Lung (tissue), 12 donors: Measurements from ENCODE around the gene TEX2. TPM values are rescaled to one million over a fixed set of nuclear protein-coding genes. Genes with fewer than 3 reads are reported as not detected.

ENCODE experiments used
- ATAC-seq: fragments of 200-7000 bp; cut with Tn5 transposase; one replicate; pipeline ENCODE4 v1.9.1; 2020; ENCODE audit warnings: moderate number of reproducible peaks; ENCODE audit not compliant: insufficient read depth, low FRiP score
- DNase-seq, 3 donors: peaks; one replicate each; pipeline ENCODE4 v3.0.0-alpha.2; 2013 to 2017
- H3K27ac ChIP-seq, 2 donors: one replicate each; pipeline ENCODE4 v1.5.1; 2013; ENCODE audit warnings: mild to moderate bottlenecking in 2 of 2, moderate library complexity in 2 of 2, control low read depth in 1 of 2, inconsistent platforms in 1 of 2, low read depth in 1 of 2, low read length in 1 of 2
- H3K27me3 ChIP-seq, 3 donors: one replicate each; pipeline ENCODE4 v1.5.1; 2013; ENCODE audit warnings: low read length in 2 of 3; ENCODE audit not compliant: control insufficient read depth in 3 of 3, insufficient read depth in 3 of 3
- H3K36me3 ChIP-seq, 4 donors: one replicate each; pipeline ENCODE4 v1.5.1; 2013; ENCODE audit warnings: low read length in 4 of 4, mild to moderate bottlenecking in 1 of 4, moderate library complexity in 1 of 4; ENCODE audit not compliant: control insufficient read depth in 4 of 4, insufficient read depth in 4 of 4
- H3K4me1 ChIP-seq, 5 donors: one replicate each; pipeline ENCODE4 v1.5.1; 2013; ENCODE audit warnings: low read length in 5 of 5, mild to moderate bottlenecking in 2 of 5, moderate library complexity in 1 of 5; ENCODE audit not compliant: control insufficient read depth in 5 of 5, insufficient read depth in 5 of 5
- H3K4me3 ChIP-seq: one replicate; pipeline ENCODE4 v1.5.1; 2013; ENCODE audit warnings: mild to moderate bottlenecking, control low read depth, moderate library complexity
- H3K9ac ChIP-seq, 2 donors: one replicate each; pipeline ENCODE4 v1.5.1; 2013; ENCODE audit warnings: low read length in 2 of 2, control low read depth in 1 of 2; ENCODE audit not compliant: insufficient read depth in 1 of 2
- H3K9me3 ChIP-seq, 4 donors: one replicate each; pipeline ENCODE4 v1.5.1; 2013; ENCODE audit warnings: low read length in 3 of 4, mild to moderate bottlenecking in 1 of 4, moderate library complexity in 1 of 4; ENCODE audit not compliant: control insufficient read depth in 4 of 4, insufficient read depth in 3 of 4
- CTCF ChIP-seq: IDR thresholded peaks from 2 replicates; pipeline ENCODE4 v1.5.1; 2012; ENCODE audit warnings: mild to moderate bottlenecking; ENCODE audit errors: control extremely low read depth, extremely low read depth
- WGBS, 2 donors: extraction: QIAGEN DNeasy Blood & Tissue Kit; methylation state at CpG; one replicate each; pipeline ENCODE4 v1.1.7; 2013; 5-methylcytosine and 5-hydroxymethylcytosine counted together
- polyA plus RNA-seq, 2 donors: library from polyadenylated mRNA; stranded (reverse); fragments of 200-250 nt; gene quantifications; one replicate each; pipeline ENCODE4 v1.2.1, GENCODE V29; 2013
- total RNA-seq, 2 donors: library from RNA; depleted of rRNA in 1 of 2; stranded (reverse); fragments of >200 nt in 1 of 2; gene quantifications; one replicate each; pipeline ENCODE4 v1.2.1, GENCODE V29; 2014 to 2021
- donor health status: control.
- donor health status: control.
- donor health status: Bipolar disorder and iron deficiency.
- donor health status: healthy.
- donor health status: DM: yes; HTN: yes; CAD: no.

Gene TEX2
- total and polyA plus RNA-seq, 4 donors: 10.0 to 42.8 (median 28.8) TPM

- WGBS, 2 donors: 94 to 95% methylated on average over 3 of the region's 3 CpGs
- DNase-seq (no peak), ATAC-seq (no peak)
- H3K9ac ChIP-seq: no peak overlapping the region
- H3K36me3 ChIP-seq: no peaks in the 10 kb centered on the region
- H3K4me3 ChIP-seq: no peak overlapping the region
- TF ChIP-seq CTCF: no peak
- H3K27ac ChIP-seq: no peak overlapping the region
- no peaks in the 10 kb centered on the region for H3K9me3 ChIP-seq
- no peaks in the 10 kb centered on the region for H3K27me3 ChIP-seq
- peaks cover 0 to 22% (median 9%) of the 10 kb centered on the region in 5 donors for H3K4me1 ChIP-seq
Observed at GRCh38 chr17:64259426-64259825, 3.6 kb downstream of the TEX2 start.

GRCh38 chr17:64256913-64257807 is 5.9 kb downstream of the TEX2 start:
- Histone ChIP-seq H3K4me1 (peaks cover 0 to 28% (median 9%) of the 10 kb centered on the region in 5 donors), H3K27ac (no peak overlapping the region), H3K9ac (no peak overlapping the region), H3K9me3 (no peaks in the 10 kb centered on the region), H3K4me3 (no peak overlapping the region), H3K27me3 (no peaks in the 10 kb centered on the region), H3K36me3 (no peaks in the 10 kb centered on the region)
- no peak for TF ChIP-seq CTCF
- DNase-seq: no peak
- 87 to 91% methylated on average over 9 of the region's 9 CpGs for WGBS, 2 donors
- no peak for ATAC-seq

GRCh38 chr17:64255764-64256163 is 7.3 kb downstream of the TEX2 start:
- H3K9ac ChIP-seq: no peak overlapping the region
- ATAC-seq: no peak
- TF ChIP-seq CTCF: no peak
- H3K4me3 ChIP-seq: no peak overlapping the region
- no peak overlapping the region for H3K27ac ChIP-seq
- DNase-seq: no peak
- H3K36me3 ChIP-seq: no peaks in the 10 kb centered on the region
- WGBS, 2 donors: 93 to 96% methylated on average over 6 of the region's 6 CpGs
- peaks cover 0 to 29% (median 0%) of the 10 kb centered on the region in 5 donors for H3K4me1 ChIP-seq
- H3K27me3 ChIP-seq: no peaks in the 10 kb centered on the region
- H3K9me3 ChIP-seq: no peaks in the 10 kb centered on the region
